ENCODE measurements around the gene EEF2. TPM values are rescaled to one million over a fixed set of nuclear protein-coding genes. Genes with fewer than 3 reads are reported as not detected.

The EEF2 gene
- total and polyA plus RNA-seq, 2 donors (not counting 3 experiments of a cell fraction or from before 2014, with no cell fraction given): 1,496 to 2,318 TPM

GRCh38 chr19:4018775-4019504 lies 33.7 kb upstream of the EEF2 start:
- POLR2A ChIA-PET: no interaction called here
- no TSS peak for BruUV-seq (replicated peaks)

More at GRCh38 chr19:4018775-4019504, 33.7 kb upstream of the EEF2 start:
- H4K20me1 ChIP-seq (replicated peaks; ENCODE audit: control insufficient read depth, extremely low read depth, insufficient read depth, low read length): no peaks in the 10 kb centered on the region
- CTCF ChIA-PET: interaction anchor here (1.0 kb wide), 1 partner anchor 12 kb away, joined by 3 read pairs; no protein-coding TSS in a partner anchor
- no peak for FAIRE-seq
- peaks cover 2% of the 10 kb centered on the region for H3K4me1 ChIP-seq (ENCODE audit: control insufficient read depth, extremely low read depth, insufficient read depth, low read length)
- no peaks in the 10 kb centered on the region for H3K9me3 ChIP-seq (replicated peaks; ENCODE audit: control insufficient read depth, insufficient read depth, low read length)
- intact Hi-C loops (cut with micrococcal nuclease): no loop called here
- no peak overlapping the region for H3K9ac ChIP-seq (replicated peaks; ENCODE audit: extremely low read depth, insufficient read depth, low read length)
- peaks cover 0 to 27% of the 10 kb centered on the region in 2 experiments for H3K36me3 ChIP-seq (ENCODE audit: control insufficient read depth in 2 of 2, extremely low read depth in 1 of 2, insufficient read depth in 2 of 2, low read length in 2 of 2)
- H3K27me3 ChIP-seq (ENCODE audit: control insufficient read depth in 2 of 2, insufficient read depth in 2 of 2, low read length in 2 of 2): no peaks in the 10 kb centered on the region
- dilution Hi-C loops (cut with MboI; ENCODE audit: extremely low pct_ligation_motif_present, low sequenced_read_pairs): no loop called here
- H3K27ac ChIP-seq (ENCODE audit: insufficient read depth, low read depth, low read length): no peak overlapping the region
- no peak for DNase-seq (ENCODE audit: low read depth, low spot score)
- H3K9me1 ChIP-seq (replicated peaks; ENCODE audit: control insufficient read depth, extremely low read depth, insufficient read depth, low read length): no peaks in the 10 kb centered on the region
- no peak for TF ChIP-seq FOS (IDR thresholded peaks at IDR 0.05; ENCODE audit: borderline replicate concordance, insufficient read depth, low read length)
- TF ChIP-seq EZH2 (IDR thresholded peaks at IDR 0.05; ENCODE audit: borderline replicate concordance, low read depth, low read length, severe bottlenecking): no peak
- TF ChIP-seq MYC (IDR thresholded peaks at IDR 0.05; ENCODE audit: low read depth, low read length): no peak
- no peak for TF ChIP-seq JUN (IDR thresholded peaks at IDR 0.05; ENCODE audit: borderline replicate concordance, insufficient read depth, insufficient read length, low read depth)
- TF ChIP-seq POLR2A (IDR thresholded peaks at IDR 0.05; ENCODE audit: low read depth, low read length): no peak
- TF ChIP-seq CTCF (IDR thresholded peaks at IDR 0.05; ENCODE audit: extremely low read depth in 1 of 2, insufficient read depth in 1 of 2, low read depth in 1 of 2, low read length in 2 of 2): no peak
- no peak for TF ChIP-seq GATA2 (IDR thresholded peaks at IDR 0.05; ENCODE audit: insufficient read depth, insufficient read length, low read depth, low read length)
- TF ChIP-seq, protein P1, sequence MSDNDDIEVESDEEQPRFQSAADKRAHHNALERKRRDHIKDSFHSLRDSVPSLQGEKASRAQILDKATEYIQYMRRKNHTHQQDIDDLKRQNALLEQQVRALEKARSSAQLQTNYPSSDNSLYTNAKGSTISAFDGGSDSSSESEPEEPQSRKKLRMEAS (IDR thresholded peaks at IDR 0.05; ENCODE audit: insufficient read depth, insufficient read length): no peak
- TF ChIP-seq POLR2AphosphoS5 (IDR thresholded peaks at IDR 0.05; ENCODE audit: insufficient read depth, low read depth, low read length): no peak
- H3K4me3 ChIP-seq (replicated peaks in 1 of 3; ENCODE audit: insufficient read depth in 1 of 3, low read depth in 1 of 3, low read length in 3 of 3): no peak overlapping the region
- peaks cover 20% of the 10 kb centered on the region for H3K79me2 ChIP-seq (ENCODE audit: control insufficient read depth, insufficient read depth, low read length)
- no peak overlapping the region for H3K4me2 ChIP-seq (ENCODE audit: insufficient read depth, low read length)
- H2AFZ ChIP-seq (ENCODE audit: low read depth, low read length): no peak overlapping the region
